ENCODE measurements around the gene ZNF90.
"Not testable (repeated sequence)": the region's sequence is repeated elsewhere in the genome, so short reads cannot be mapped to it uniquely, and the experiment has no call there.

DNA sequence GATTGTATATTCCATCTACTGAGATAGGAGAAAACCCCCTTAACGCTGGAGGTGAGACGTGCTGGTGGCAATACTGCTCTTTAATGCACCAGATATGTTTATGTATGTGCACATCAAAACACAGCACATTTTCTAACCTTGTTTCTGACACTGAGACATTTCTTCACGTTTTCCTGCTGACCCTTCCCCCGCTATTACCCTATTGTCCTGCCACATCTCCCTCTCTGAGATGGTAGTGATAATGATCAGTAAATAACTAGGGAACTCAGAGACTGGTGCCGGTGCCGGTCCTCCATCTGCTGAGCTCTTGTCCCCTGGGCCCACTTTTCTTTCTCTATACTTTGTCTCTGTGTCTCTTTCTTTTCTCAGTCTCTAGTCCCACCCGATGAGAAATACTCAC lies 5.1 kb downstream of the ZNF90 start:
- TF ChIP-seq POLR2A (IDR thresholded peaks at IDR 0.05): not testable (repeated sequence)
- TF ChIP-seq, protein P1, sequence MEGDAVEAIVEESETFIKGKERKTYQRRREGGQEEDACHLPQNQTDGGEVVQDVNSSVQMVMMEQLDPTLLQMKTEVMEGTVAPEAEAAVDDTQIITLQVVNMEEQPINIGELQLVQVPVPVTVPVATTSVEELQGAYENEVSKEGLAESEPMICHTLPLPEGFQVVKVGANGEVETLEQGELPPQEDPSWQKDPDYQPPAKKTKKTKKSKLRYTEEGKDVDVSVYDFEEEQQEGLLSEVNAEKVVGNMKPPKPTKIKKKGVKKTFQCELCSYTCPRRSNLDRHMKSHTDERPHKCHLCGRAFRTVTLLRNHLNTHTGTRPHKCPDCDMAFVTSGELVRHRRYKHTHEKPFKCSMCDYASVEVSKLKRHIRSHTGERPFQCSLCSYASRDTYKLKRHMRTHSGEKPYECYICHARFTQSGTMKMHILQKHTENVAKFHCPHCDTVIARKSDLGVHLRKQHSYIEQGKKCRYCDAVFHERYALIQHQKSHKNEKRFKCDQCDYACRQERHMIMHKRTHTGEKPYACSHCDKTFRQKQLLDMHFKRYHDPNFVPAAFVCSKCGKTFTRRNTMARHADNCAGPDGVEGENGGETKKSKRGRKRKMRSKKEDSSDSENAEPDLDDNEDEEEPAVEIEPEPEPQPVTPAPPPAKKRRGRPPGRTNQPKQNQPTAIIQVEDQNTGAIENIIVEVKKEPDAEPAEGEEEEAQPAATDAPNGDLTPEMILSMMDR (IDR thresholded peaks at IDR 0.05): not testable (repeated sequence)

Measured in heart left ventricle (tissue), 13 donors.